22Rv1 (cell line): ENCODE measurements around the gene RILPL2.

ENCODE experiments used
- H3K27ac ChIP-seq: fragments of 450-650 bp; 2 replicates; pipeline ENCODE4 v1.5.1; 2017
- CTCF ChIP-seq: fragments of 450-650 bp; IDR thresholded peaks from 2 replicates; pipeline ENCODE4 v1.5.1; 2017; ENCODE audit warnings: mild to moderate bottlenecking
- ZFX ChIP-seq: fragments of 450-650 bp; IDR thresholded peaks from 2 replicates; pipeline ENCODE4 v1.6.1; 2017; ENCODE audit warnings: antibody characterized with exemption, borderline replicate concordance

Gene RILPL2

GRCh38 chr12:123404581-123404980 is 31.9 kb downstream of the RILPL2 start:
- H3K27ac ChIP-seq = no peak overlapping the region
- TF ChIP-seq ZFX = no peak
- TF ChIP-seq CTCF = no peak

- H3K27ac ChIP-seq = no peak overlapping the region
- TF ChIP-seq CTCF (no peak), ZFX (no peak)
Observed at GRCh38 chr12:123401753-123402683, 34.5 kb downstream of the RILPL2 start.

GRCh38 chr12:123399255-123399617 is 37.2 kb downstream of the RILPL2 start:
- TF ChIP-seq CTCF (no peak), ZFX (no peak)
- no peak overlapping the region for H3K27ac ChIP-seq

GRCh38 chr12:123398550-123399254 is 37.8 kb downstream of the RILPL2 start:
- no peak overlapping the region for H3K27ac ChIP-seq
- no peak for TF ChIP-seq CTCF
- TF ChIP-seq ZFX = no peak

DNA sequence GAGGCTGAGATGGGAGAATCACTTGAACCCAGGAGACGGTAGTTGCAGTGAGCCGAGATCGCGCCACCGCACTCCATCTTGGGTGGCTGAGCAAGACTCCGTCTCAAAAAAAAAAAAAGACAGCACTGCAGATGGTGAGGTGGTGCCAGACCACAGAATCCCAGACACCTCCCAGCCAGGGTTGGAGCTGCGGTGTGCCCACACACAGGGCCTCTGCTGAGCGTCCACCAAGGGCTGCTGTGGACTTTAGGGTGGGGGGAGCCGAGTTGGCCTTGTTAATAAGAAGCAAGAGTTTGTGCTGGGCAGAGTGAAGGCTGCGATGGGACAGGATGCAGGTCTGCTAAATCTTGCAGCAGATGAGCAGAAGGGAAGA is 38.3 kb downstream of the RILPL2 start:
- TF ChIP-seq CTCF (no peak), ZFX (no peak)
- H3K27ac ChIP-seq = no peak overlapping the region

- no peak for TF ChIP-seq CTCF
- no peak for TF ChIP-seq ZFX
- no peak overlapping the region for H3K27ac ChIP-seq
Observed at GRCh38 chr12:123397400-123397799, 39.1 kb downstream of the RILPL2 start.

DNA sequence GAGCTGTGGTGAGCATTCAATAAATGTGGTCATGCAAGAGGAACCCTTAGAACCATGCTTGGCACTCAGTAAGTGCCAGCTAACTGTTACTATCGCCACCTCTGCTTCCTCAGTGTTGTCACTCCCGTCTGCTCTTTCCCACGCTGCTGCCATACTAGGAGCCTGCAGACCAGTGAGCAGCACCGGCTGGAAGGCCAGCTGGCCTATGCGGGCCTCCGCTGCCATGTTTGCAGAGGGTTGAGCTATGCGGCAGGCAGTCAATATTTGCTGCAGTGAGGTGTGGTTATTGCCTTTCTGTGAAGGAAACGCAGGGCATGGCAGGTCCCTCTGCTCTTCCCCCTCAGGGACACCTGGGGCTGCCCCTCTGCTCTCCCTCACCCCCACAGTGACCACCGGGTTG is 39.5 kb downstream of the RILPL2 start:
- no peak overlapping the region for H3K27ac ChIP-seq
- TF ChIP-seq CTCF (no peak), ZFX (no peak)
